HT1080 (cell line): Measurements from ENCODE around the gene FGFBP3. TPM values are rescaled to one million over a fixed set of nuclear protein-coding genes. Genes with fewer than 3 reads are reported as not detected.

Experiments
- DNase-seq: peaks from one replicate; pipeline ENCODE4 v3.0.0-alpha.2; 2015; ENCODE audit warnings: low read depth
- polyA plus RNA-seq, 2 experiments: library from polyadenylated mRNA; depleted of rRNA; stranded (reverse); fragments of >200 nt; gene quantifications; 2 replicates each; pipeline ENCODE4 v1.2.3, GENCODE V29; 2015
- total RNA-seq: library from RNA; depleted of rRNA; stranded (reverse); fragments of >200 nt; shearing (Covaris generic); gene quantifications from 2 replicates; pipeline ENCODE4 v1.2.3, GENCODE V29; 2014; rRNA removed

FGFBP3 gene
- 1.4 and 2.9 TPM in 2 replicates for total RNA-seq
- polyA plus RNA-seq (2015; cell fraction: cytosol; rRNA removed) = 2.2 and 2.5 TPM in 2 replicates
- polyA plus RNA-seq (2015; cell fraction: nucleus; rRNA removed) = 2.3 and 2.7 TPM in 2 replicates

- DNase-seq = peak; percentile 53
These were observed at the start of gene FGFBP3 for GRCh38 chr10:91909117-91909677. FGFBP3 (minus strand) TSS chr10:91909486; CDS start chr10:91908969, 517 bp downstream.

- no peak for DNase-seq
These were observed 47.8 kb upstream of the FGFBP3 start for GRCh38 chr10:91957091-91957490.

- no peak for DNase-seq
These were observed 45.8 kb upstream of the FGFBP3 start for GRCh38 chr10:91955114-91955513.

GRCh38 chr10:91953600-91954160 is 44.4 kb upstream of the FGFBP3 start:
- no peak for DNase-seq

GRCh38 chr10:91944880-91945630 is 35.8 kb upstream of the FGFBP3 start:
- DNase-seq = peak; percentile 71

- no peak for DNase-seq
These were observed 32.1 kb upstream of the FGFBP3 start for GRCh38 chr10:91941426-91941825.

- DNase-seq = no peak
These were observed 30.4 kb upstream of the FGFBP3 start for GRCh38 chr10:91939653-91940052.

- no peak for DNase-seq
These were observed 26.6 kb upstream of the FGFBP3 start for GRCh38 chr10:91935886-91936285.

GRCh38 chr10:91932737-91933136 is 23.5 kb upstream of the FGFBP3 start:
- no peak for DNase-seq

- DNase-seq = no peak
These were observed 22.4 kb upstream of the FGFBP3 start for GRCh38 chr10:91931526-91932190.

GRCh38 chr10:91930939-91931338 is 21.7 kb upstream of the FGFBP3 start:
- DNase-seq = no peak

GRCh38 chr10:91925022-91925320 is 15.7 kb upstream of the FGFBP3 start:
- DNase-seq = no peak

GRCh38 chr10:91924212-91925021 is 15.1 kb upstream of the FGFBP3 start:
- no peak for DNase-seq

GRCh38 chr10:91923371-91924211 is 14.3 kb upstream of the FGFBP3 start, which contains the start of gene BTAF1:
BTAF1 (plus strand) TSS chr10:91923770; CDS start chr10:91924077, 307 bp downstream.
- peak; percentile 87 for DNase-seq

- no peak for DNase-seq
These were observed 10.4 kb upstream of the FGFBP3 start for GRCh38 chr10:91919651-91920050.

GRCh38 chr10:91910467-91910866 is 1.2 kb upstream of the FGFBP3 start:
- no peak for DNase-seq

- DNase-seq = peak; percentile 86
These were observed 759 bp downstream of the FGFBP3 start for GRCh38 chr10:91908337-91909116.

GRCh38 chr10:91907914-91908336 is 1.4 kb downstream of the FGFBP3 start:
- DNase-seq = no peak

GRCh38 chr10:91907033-91907594 is 2.2 kb downstream of the FGFBP3 start:
- no peak for DNase-seq
